ENCODE measurements around the gene WDR18.

DNA sequence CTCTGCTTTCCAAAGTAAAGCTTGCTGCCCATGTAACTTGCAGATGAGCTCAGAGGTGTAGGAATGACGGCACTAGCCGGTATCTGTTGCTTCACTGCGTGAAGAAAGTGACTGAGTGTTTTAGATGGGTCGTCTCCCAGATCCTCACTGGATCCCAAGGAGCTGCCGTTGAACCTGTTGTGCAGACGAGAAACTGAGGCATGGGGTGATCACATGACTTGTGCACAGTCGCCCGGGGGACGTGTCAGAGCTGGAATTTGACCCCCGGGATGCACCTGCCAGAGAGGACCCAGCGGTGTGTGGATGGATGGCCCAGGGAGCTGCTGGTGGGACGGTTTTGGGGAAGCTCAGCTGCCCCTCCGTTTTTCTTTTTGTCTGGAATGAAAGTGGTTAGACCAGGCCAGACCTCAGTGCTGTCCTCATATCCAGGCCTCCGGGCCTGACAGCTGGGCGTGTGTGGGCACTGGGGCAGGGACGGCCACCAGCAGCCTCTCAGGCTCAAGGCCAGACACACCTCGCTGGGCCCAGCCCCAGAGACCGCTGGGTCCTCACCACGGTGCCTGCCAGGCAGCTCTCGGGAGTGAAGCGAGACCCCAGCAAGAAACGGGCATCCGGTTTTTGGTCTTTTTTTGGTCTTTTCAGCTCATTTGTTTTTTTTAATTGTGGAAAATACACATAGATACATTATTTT is 45.8 kb upstream of the WDR18 start:
- TF ChIP-seq POLR2AphosphoS5 (IDR thresholded peaks at IDR 0.05; ENCODE audit: borderline replicate concordance, low read depth, low read length) (no peak), EZH2 (IDR thresholded peaks at IDR 0.05) (no peak)

Data from SK-N-MC (cell line).